HEK293T (cell line): Measurements from ENCODE around the gene ZDHHC14.
"Not testable (repeated sequence)": the region's sequence is repeated elsewhere in the genome, so short reads cannot be mapped to it uniquely, and the experiment has no call there.

Source experiments
- CTCF ChIA-PET: fragments of 350-600 bp; formaldehyde crosslinking; extraction: SDS; loops from one replicate; lab custom pipeline; 2021; ENCODE audit warnings: antibody characterized with exemption, inconsistent platforms; lab: Yijun Ruan, JAX
- POLR2A ChIA-PET: fragments of 350-600 bp; formaldehyde crosslinking; extraction: SDS; loops from one replicate; lab custom pipeline; 2020; ENCODE audit warnings: antibody characterized with exemption, inconsistent platforms; lab: Yijun Ruan, JAX
- DNase-seq: peaks from one replicate; pipeline ENCODE4 v3.0.0; 2012; ENCODE audit warnings: mixed read lengths; ENCODE audit errors: extremely low spot score
- ARNT ChIP-seq: fragments of 450-650 bp; IDR thresholded peaks from 2 replicates; pipeline ENCODE4 v1.6.1; 2017; ENCODE audit warnings: mild to moderate bottlenecking
- BHLHE40 ChIP-seq: fragments of 450-650 bp; IDR thresholded peaks from 2 replicates; pipeline ENCODE4 v1.6.1; 2016; ENCODE audit warnings: mild to moderate bottlenecking, moderate library complexity, borderline replicate concordance
- CTBP1 ChIP-seq: fragments of 450-650 bp; IDR thresholded peaks from 2 replicates; pipeline ENCODE4 v1.6.1; 2016; ENCODE audit warnings: borderline replicate concordance
- ELF4 ChIP-seq: fragments of 450-650 bp; IDR thresholded peaks from 2 replicates; pipeline ENCODE4 v1.6.1; 2017; ENCODE audit warnings: antibody characterized with exemption
- FOXA1 ChIP-seq: fragments of 450-650 bp; IDR thresholded peaks from 2 replicates; pipeline ENCODE4 v1.6.1; 2016; ENCODE audit warnings: mild to moderate bottlenecking
- FOXK2 ChIP-seq: fragments of 450-650 bp; IDR thresholded peaks from 2 replicates; pipeline ENCODE4 v1.6.1; 2016; ENCODE audit warnings: mild to moderate bottlenecking
- FOXM1 ChIP-seq: fragments of 450-650 bp; IDR thresholded peaks from 2 replicates; pipeline ENCODE4 v1.6.1; 2017; ENCODE audit warnings: mild to moderate bottlenecking, borderline replicate concordance
- HDGF ChIP-seq: fragments of 450-650 bp; IDR thresholded peaks from 2 replicates; pipeline ENCODE4 v1.6.1; 2017; ENCODE audit warnings: antibody characterized with exemption, borderline replicate concordance
- L3MBTL2 ChIP-seq: fragments of 450-650 bp; conservative IDR thresholded peaks from 2 replicates; pipeline ENCODE4 v1.6.1; 2016; ENCODE audit warnings: mild to moderate bottlenecking
- LEF1 ChIP-seq: fragments of 450-650 bp; IDR thresholded peaks from 2 replicates; pipeline ENCODE4 v1.6.1; 2017; ENCODE audit warnings: mild to moderate bottlenecking, borderline replicate concordance
- NFRKB ChIP-seq: fragments of 450-650 bp; IDR thresholded peaks from 2 replicates; pipeline ENCODE4 v1.6.1; 2016; ENCODE audit warnings: mild to moderate bottlenecking, moderate library complexity
- SP1 ChIP-seq: fragments of 450-650 bp; IDR thresholded peaks from 2 replicates; pipeline ENCODE4 v1.6.1; 2017
- SUZ12 ChIP-seq: fragments of 450-650 bp; IDR thresholded peaks from 2 replicates; pipeline ENCODE4 v1.6.1; 2016; ENCODE audit warnings: mild to moderate bottlenecking
- TARDBP ChIP-seq: fragments of 450-650 bp; IDR thresholded peaks from 2 replicates; pipeline ENCODE4 v1.6.1; 2016
- ZNF384 ChIP-seq: fragments of 450-650 bp; IDR thresholded peaks from 2 replicates; pipeline ENCODE4 v1.6.1; 2016
- TF ChIP-seq, protein P1 (sequence below): fragments of 450-650 bp; IDR thresholded peaks from 2 replicates; pipeline ENCODE4 v1.6.1; 2016

Gene ZDHHC14

GRCh38 chr6:157380779-157381561, at the start of gene ZDHHC14:
TSS of gene ZDHHC14 (plus strand) at chr6:157381190.
- POLR2A ChIA-PET = interaction anchor here (0.9 to 2.4 kb wide), 7 partner anchors 20 to 234 kb away, joined by 3 to 29 read pairs (median 4); partner anchors contain the start of gene TMEM242
- TF ChIP-seq LEF1 (peak; percentile 54; the same call in 1 of the 2 replicates), NFRKB (no peak), CTBP1 (no peak), SUZ12 (no peak), FOXM1 (no peak), FOXK2 (no peak), L3MBTL2 (peak; percentile 32; the same call in 1 of the 2 replicates), ZNF384 (no peak), SP1 (no peak), HDGF (no peak), FOXA1 (no peak), BHLHE40 (no peak), ELF4 (peak; percentile 69), ARNT (0 out of 2 replicates have a peak, but pooled peaks have one; percentile 24), TARDBP (peak; percentile 82)
- TF ChIP-seq, protein P1, sequence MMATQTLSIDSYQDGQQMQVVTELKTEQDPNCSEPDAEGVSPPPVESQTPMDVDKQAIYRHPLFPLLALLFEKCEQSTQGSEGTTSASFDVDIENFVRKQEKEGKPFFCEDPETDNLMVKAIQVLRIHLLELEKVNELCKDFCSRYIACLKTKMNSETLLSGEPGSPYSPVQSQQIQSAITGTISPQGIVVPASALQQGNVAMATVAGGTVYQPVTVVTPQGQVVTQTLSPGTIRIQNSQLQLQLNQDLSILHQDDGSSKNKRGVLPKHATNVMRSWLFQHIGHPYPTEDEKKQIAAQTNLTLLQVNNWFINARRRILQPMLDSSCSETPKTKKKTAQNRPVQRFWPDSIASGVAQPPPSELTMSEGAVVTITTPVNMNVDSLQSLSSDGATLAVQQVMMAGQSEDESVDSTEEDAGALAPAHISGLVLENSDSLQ = no peak
- peak; percentile 81 for DNase-seq

GRCh38 chr6:157332813-157333212, 48.2 kb upstream of the ZDHHC14 start:
- TF ChIP-seq, protein P1 = no peak
- TF ChIP-seq SUZ12 (no peak), LEF1 (no peak), NFRKB (no peak), ELF4 (no peak), TARDBP (no peak), FOXK2 (no peak), CTBP1 (no peak), ARNT (no peak)
- ChIA-PET CTCF (interaction anchor here (1.0 kb wide), 1 partner anchor 643 kb away, joined by 3 read pairs; no protein-coding TSS in a partner anchor), POLR2A (interaction anchor here (6.3 kb wide), 1 partner anchor 10 kb away, joined by 60 read pairs; the partner anchor contains the start of gene TMEM242)
- no peak for DNase-seq

More at GRCh38 chr6:157380779-157381561, at the start of gene ZDHHC14:
- CTCF ChIA-PET = no interaction called here

- CTCF ChIA-PET = interaction anchor here (0.9 to 2.3 kb wide), 3 partner anchors 10 to 642 kb away, joined by 3 to 11 read pairs (median 5); partner anchors contain the start of gene TMEM242
- DNase-seq = no peak
- POLR2A ChIA-PET = interaction anchor here (6.3 kb wide), 1 partner anchor 10 kb away, joined by 60 read pairs; the partner anchor contains the start of gene TMEM242
- TF ChIP-seq NFRKB (no peak), FOXK2 (no peak), L3MBTL2 (no peak), ZNF384 (no peak), ARNT (no peak), CTBP1 (no peak)
These were observed 47.5 kb upstream of the ZDHHC14 start for GRCh38 chr6:157333537-157333936.

GRCh38 chr6:157333956-157334355, 47.0 kb upstream of the ZDHHC14 start:
- POLR2A ChIA-PET = interaction anchor here (6.3 kb wide), 1 partner anchor 11 kb away, joined by 60 read pairs; the partner anchor contains the start of gene TMEM242
- CTCF ChIA-PET = interaction anchor here (0.7 to 2.3 kb wide), 6 partner anchors 9 to 642 kb away, joined by 3 to 11 read pairs (median 4); partner anchors contain the start of gene TMEM242

DNA sequence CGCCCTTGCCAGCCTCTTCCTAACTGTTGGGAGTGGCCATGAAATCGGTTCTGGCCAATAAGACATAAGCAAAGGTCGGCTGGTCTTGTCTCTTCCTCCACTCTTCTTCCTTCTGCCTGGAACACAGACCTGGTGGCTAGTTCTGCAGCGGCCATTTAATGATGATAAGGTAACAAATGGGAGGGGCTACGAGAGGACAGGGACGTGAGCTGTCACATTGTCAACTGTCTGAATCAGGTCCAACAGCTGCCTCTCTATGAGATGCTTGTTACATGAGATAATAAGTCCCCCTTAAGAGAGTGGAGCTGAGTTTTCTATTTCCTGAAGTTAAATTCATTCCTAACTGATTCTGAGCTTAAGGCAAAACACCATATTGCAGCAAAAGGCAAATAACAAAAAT, 45.2 kb upstream of the ZDHHC14 start:
- DNase-seq = no peak
- TF ChIP-seq ELF4 (no peak), SUZ12 (no peak), L3MBTL2 (no peak), NFRKB (no peak)
- POLR2A ChIA-PET = interaction anchor here (6.3 kb wide), 1 partner anchor 13 kb away, joined by 60 read pairs; the partner anchor contains the start of gene TMEM242
- CTCF ChIA-PET = interaction anchor here (1.0 kb wide), 1 partner anchor 17 kb away, joined by 4 read pairs; no protein-coding TSS in a partner anchor

More at GRCh38 chr6:157333956-157334355, 47.0 kb upstream of the ZDHHC14 start:
- TF ChIP-seq LEF1 (no peak), FOXM1 (no peak), NFRKB (no peak), ZNF384 (no peak), SUZ12 (no peak), ARNT (no peak), TARDBP (no peak), SP1 (no peak)
- TF ChIP-seq, protein P1 = no peak
- DNase-seq = no peak

GRCh38 chr6:157337276-157337675, 43.7 kb upstream of the ZDHHC14 start:
- ChIA-PET CTCF (interaction anchor here (0.9 kb wide), 1 partner anchor 61 kb away, joined by 3 read pairs; no protein-coding TSS in a partner anchor), POLR2A (interaction anchor here (1.1 to 3.1 kb wide), 2 partner anchors 13 to 43 kb away, joined by 3 to 12 read pairs; partner anchors contain the start of gene TMEM242)
- DNase-seq = not testable (repeated sequence)
